ENCODE results near the gene SEC24B.

GRCh38 chr4:109433205-109434006, at the start of gene SEC24B:
- TF ChIP-seq ZNF274 (IDR thresholded peaks at IDR 0.05; ENCODE audit: low read depth, low read length) (no peak), YY1 (IDR thresholded peaks at IDR 0.05; ENCODE audit: insufficient read depth, insufficient read length) (no peak)
